ENCODE measurements around the gene CRLF2.
"Not testable (repeated sequence)": the region's sequence is repeated elsewhere in the genome, so short reads cannot be mapped to it uniquely, and the experiment has no call there.

Gene CRLF2

DNA sequence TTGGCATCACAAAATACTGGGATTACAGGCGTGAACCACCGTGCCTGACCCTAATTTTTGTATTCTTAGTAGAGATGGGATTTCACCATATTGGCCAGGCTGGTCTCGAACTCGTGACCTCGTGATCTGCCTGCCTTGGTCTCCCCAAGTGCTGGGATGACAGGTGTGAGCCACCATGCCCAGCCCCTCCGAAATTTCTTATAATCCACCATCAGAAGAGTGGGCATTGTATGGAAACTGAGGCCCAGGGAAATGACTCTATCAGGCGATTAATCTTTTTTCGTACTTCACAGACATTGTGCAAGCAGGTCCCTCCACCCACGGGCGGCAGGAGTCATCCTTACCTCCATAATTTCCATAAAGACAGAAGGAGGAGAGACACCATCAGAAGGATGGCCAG lies 16.0 kb downstream of the CRLF2 start:
- in situ Hi-C loops (cut with HindIII; ENCODE audit: low pct_unique_long_range_greater_than_20kb, low sequenced_read_pairs): no loop called here
- no peak for TF ChIP-seq JUND (IDR thresholded peaks at IDR 0.05; ENCODE audit: low read depth)
- DNase-seq (ENCODE audit: low read depth in 1 of 2, low spot score in 1 of 2): no peak

DNA sequence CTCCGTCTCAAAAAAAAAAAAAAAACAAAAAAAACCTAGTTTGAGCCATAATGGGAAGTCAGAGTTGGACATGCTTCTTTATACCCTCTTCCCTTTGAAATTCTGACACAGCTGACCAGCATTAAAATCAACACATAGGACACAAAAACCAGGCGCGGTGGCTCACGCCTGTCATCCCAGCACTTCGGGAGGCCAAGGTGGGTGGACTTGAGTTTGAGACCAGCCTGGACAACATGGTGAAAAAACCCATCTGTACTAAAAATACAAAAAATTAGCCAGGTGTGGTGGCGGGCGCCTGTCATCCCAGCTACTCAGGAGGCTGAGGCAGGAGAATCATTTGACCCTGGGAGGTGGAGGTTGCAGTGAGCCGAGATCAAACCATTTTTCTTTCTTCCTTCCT lies 20.3 kb downstream of the CRLF2 start:
- in situ Hi-C loops (cut with HindIII; ENCODE audit: low pct_unique_long_range_greater_than_20kb, low sequenced_read_pairs): not testable (repeated sequence)

GRCh38 chrX:1190596-1191145 lies 21.8 kb downstream of the CRLF2 start:
- TF ChIP-seq JUND (IDR thresholded peaks at IDR 0.05; ENCODE audit: low read depth): no peak
- DNase-seq (ENCODE audit: low read depth in 1 of 2, low spot score in 1 of 2): no peak
- in situ Hi-C loops (cut with HindIII; ENCODE audit: low pct_unique_long_range_greater_than_20kb, low sequenced_read_pairs): no loop called here

More for the DNA sequence above, 20.3 kb downstream of the CRLF2 start:
- not testable (repeated sequence) for DNase-seq (ENCODE audit: low read depth in 1 of 2, low spot score in 1 of 2)

- in situ Hi-C loops (cut with HindIII; ENCODE audit: low pct_unique_long_range_greater_than_20kb, low sequenced_read_pairs): no loop called here
- no peak for DNase-seq (ENCODE audit: low read depth in 1 of 2, low spot score in 1 of 2)
- no peak for TF ChIP-seq JUND (IDR thresholded peaks at IDR 0.05; ENCODE audit: low read depth)
These were observed 26.9 kb downstream of the CRLF2 start for GRCh38 chrX:1185561-1185960.

DNA sequence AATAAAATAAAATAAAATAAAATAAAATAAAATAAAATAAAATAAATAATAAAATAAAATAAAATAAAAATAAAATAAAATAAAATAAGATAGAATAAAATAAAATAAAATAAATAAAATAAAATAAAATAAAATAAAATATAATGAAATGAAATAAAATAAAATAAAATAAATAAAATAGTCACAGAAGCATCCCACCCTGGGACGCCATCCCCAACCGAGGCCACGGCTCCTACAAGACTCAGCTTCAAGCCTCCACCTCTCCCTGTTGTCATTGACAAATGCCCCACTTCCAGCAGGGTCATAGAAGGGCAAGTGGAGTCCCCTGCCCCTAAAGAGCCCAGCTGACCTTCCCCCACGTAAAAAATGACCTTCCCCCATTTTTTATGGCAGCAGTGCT lies 30.2 kb downstream of the CRLF2 start:
- no peak for TF ChIP-seq JUND (IDR thresholded peaks at IDR 0.05; ENCODE audit: low read depth)
- in situ Hi-C loops (cut with HindIII; ENCODE audit: low pct_unique_long_range_greater_than_20kb, low sequenced_read_pairs): no loop called here

DNA sequence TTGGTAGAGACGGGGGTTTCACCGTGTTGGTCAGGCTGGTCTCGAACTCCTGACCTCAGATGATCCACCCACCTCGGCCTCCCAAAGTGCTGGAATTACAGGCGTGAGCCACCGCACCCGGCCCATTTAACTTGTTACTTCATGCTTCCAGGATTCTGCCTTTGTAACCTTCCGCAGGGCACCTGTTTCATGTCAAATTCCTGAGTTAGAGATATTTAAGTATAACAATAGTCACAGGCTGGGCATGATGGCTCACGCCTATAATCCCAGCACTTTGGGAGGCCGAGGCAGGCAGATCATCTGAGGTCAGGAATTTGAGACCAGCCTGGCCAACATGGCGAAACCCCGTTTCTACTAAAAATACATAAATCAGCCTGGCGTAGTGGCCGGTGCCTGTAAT lies 30.8 kb downstream of the CRLF2 start:
- in situ Hi-C loops (cut with HindIII; ENCODE audit: low pct_unique_long_range_greater_than_20kb, low sequenced_read_pairs); DNase-seq (ENCODE audit: low read depth in 1 of 2, low spot score in 1 of 2): not testable (repeated sequence)

More for the DNA sequence above, 30.2 kb downstream of the CRLF2 start:
- no peak for DNase-seq (ENCODE audit: low read depth in 1 of 2, low spot score in 1 of 2)

- TF ChIP-seq JUND (IDR thresholded peaks at IDR 0.05; ENCODE audit: low read depth): no peak
- DNase-seq (ENCODE audit: low read depth in 1 of 2, low spot score in 1 of 2): no peak
- in situ Hi-C loops (cut with HindIII; ENCODE audit: low pct_unique_long_range_greater_than_20kb, low sequenced_read_pairs): no loop called here
These were observed 31.3 kb downstream of the CRLF2 start for GRCh38 chrX:1181170-1181569.

DNA sequence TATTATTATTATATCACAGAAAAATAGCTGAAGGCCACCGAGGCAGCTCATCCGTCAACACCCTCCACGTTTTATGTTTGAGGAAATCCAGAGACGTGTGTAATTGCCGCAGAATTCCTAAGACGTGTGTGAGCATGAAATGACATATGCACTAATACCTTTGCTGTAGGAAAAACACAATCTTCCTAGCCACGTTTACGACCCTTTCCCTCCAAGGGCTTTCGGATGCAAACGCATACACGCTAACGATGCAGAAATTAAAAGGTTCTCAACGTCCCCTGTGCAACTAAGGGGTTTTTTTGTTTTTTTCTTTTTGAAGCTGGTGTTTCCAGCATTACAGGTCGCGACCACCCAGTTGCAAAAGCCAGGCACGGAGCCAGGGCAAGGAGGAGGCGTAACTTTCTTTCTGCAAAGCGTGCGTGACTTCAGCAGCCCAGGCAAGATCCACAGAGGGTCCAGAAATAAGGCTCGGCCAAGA lies 33.8 kb downstream of the CRLF2 start:
- in situ Hi-C loops (cut with HindIII; ENCODE audit: low pct_unique_long_range_greater_than_20kb, low sequenced_read_pairs): no loop called here
- no peak for TF ChIP-seq JUND (IDR thresholded peaks at IDR 0.05; ENCODE audit: low read depth)
- DNase-seq (ENCODE audit: low read depth in 1 of 2, low spot score in 1 of 2): no peak

GRCh38 chrX:1176531-1177320 lies 35.7 kb downstream of the CRLF2 start:
- DNase-seq (ENCODE audit: low read depth in 1 of 2, low spot score in 1 of 2): not testable (repeated sequence)

DNA sequence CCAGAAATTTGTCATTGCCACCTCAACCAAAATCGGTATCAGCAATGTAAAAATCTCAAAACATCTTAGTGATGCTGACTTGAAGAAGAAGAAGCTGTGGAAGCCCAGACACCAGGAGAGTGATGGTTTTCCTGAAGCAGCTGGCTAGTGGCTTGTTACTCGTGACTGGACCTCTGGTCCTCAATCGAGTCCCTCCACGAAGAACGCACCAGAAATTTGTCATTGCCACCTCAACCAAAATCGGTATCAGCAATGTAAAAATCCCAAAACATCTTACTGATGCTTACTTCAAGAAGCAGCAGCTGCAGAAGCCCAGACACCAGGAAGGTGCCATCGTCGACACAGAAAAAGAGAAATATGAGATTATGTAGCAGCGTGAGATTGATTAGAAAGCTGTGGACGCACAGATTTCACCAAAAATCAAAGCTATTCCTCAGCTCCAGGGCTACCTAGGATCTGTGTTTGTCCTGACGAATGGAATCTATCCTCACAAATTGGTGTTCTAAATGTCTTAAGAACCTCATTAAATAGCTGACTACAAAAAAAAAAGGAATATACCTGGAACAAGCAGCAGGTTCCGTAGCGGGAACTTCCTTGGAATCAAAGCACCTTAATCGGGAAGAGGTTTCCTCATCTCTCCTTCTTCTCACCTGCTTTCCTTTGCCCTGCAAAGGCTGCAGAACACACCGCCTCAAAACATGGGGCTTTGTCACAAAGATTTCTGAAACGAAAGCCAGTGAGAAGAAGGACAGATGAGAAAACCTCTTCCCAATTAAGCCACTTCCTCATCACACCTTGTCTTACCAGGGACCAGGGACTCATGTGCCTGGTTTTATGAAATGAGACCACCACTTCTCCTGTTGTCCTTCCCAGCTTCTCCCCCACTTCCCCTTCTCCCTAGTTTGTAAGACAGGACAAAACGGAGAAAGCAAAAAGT lies 37.6 kb downstream of the CRLF2 start:
- in situ Hi-C loops (cut with HindIII; ENCODE audit: low pct_unique_long_range_greater_than_20kb, low sequenced_read_pairs); DNase-seq (ENCODE audit: low read depth in 1 of 2, low spot score in 1 of 2): not testable (repeated sequence)

More at GRCh38 chrX:1176531-1177320, 35.7 kb downstream of the CRLF2 start:
- in situ Hi-C loops (cut with HindIII; ENCODE audit: low pct_unique_long_range_greater_than_20kb, low sequenced_read_pairs): not testable (repeated sequence)

GRCh38 chrX:1173435-1173834 lies 39.0 kb downstream of the CRLF2 start:
- in situ Hi-C loops (cut with HindIII; ENCODE audit: low pct_unique_long_range_greater_than_20kb, low sequenced_read_pairs); DNase-seq (ENCODE audit: low read depth in 1 of 2, low spot score in 1 of 2): not testable (repeated sequence)

DNA sequence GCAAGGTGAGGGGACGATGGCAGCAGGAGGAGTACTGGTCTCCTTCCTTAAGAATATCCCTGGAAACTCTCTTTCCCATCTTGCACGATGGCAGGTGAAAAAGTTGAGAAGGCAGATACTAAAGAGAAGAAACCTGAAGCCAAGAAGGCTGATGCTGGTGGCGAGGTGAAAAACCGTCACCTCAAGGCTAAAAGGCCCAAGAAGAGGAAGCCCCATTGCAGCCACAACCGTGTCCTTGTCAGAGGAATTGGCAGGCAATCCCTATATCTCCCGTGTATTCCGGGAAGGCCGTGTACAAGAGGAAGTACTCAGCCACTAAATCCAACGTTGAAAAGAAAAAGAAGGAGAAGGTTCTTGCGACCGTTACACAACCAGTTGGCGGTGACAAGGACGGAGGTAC lies 40.0 kb downstream of the CRLF2 start:
- TF ChIP-seq JUND (IDR thresholded peaks at IDR 0.05; ENCODE audit: low read depth): no peak
- no peak for DNase-seq (ENCODE audit: low read depth in 1 of 2, low spot score in 1 of 2)
- in situ Hi-C loops (cut with HindIII; ENCODE audit: low pct_unique_long_range_greater_than_20kb, low sequenced_read_pairs): no loop called here

GRCh38 chrX:1171915-1172314 lies 40.5 kb downstream of the CRLF2 start:
- in situ Hi-C loops (cut with HindIII; ENCODE audit: low pct_unique_long_range_greater_than_20kb, low sequenced_read_pairs): not testable (repeated sequence)

More at GRCh38 chrX:1171915-1172314, 40.5 kb downstream of the CRLF2 start:
- DNase-seq (ENCODE audit: low read depth in 1 of 2, low spot score in 1 of 2): not testable (repeated sequence)
